CD4-positive, alpha-beta T cell treated with Interleukin-6 for 4 hours (primary cell): ENCODE data around the gene ASTN2.

Experiments used
- DNase-seq: peaks from one replicate; pipeline ENCODE4 v3.0.0-alpha.2; 2020; ENCODE audit warnings: mixed read lengths

The ASTN2 gene

GRCh38 chr9:116389541-116390302 lies 1025.1 kb downstream of the ASTN2 start:
- no peak for DNase-seq

- DNase-seq, result no peak
These were observed 1026.7 kb downstream of the ASTN2 start for GRCh38 chr9:116387934-116388698.

GRCh38 chr9:116383936-116384335 lies 1030.9 kb downstream of the ASTN2 start:
- no peak for DNase-seq

- DNase-seq, result no peak
These were observed 1031.7 kb downstream of the ASTN2 start for GRCh38 chr9:116383133-116383532.

GRCh38 chr9:116382053-116382452 lies 1032.8 kb downstream of the ASTN2 start:
- DNase-seq, result no peak

GRCh38 chr9:116381350-116381749 lies 1033.5 kb downstream of the ASTN2 start:
- DNase-seq, result no peak

GRCh38 chr9:116380496-116380995 lies 1034.3 kb downstream of the ASTN2 start:
- no peak for DNase-seq

- DNase-seq, result no peak
These were observed 1035.0 kb downstream of the ASTN2 start for GRCh38 chr9:116379821-116380220.

- DNase-seq, result no peak
These were observed 1036.0 kb downstream of the ASTN2 start for GRCh38 chr9:116378873-116379272.

GRCh38 chr9:116377179-116377798 lies 1037.6 kb downstream of the ASTN2 start:
- no peak for DNase-seq
